HT-29 (cell line): ENCODE results near the gene PKLR. TPM values are rescaled to one million over a fixed set of nuclear protein-coding genes. Genes with fewer than 3 reads are reported as not detected.
"Not testable (repeated sequence)": the region's sequence is repeated elsewhere in the genome, so short reads cannot be mapped to it uniquely, and the experiment has no call there.

Source experiments
- DNase-seq: peaks from one replicate; pipeline ENCODE4 v3.0.0-alpha.2; 2015; ENCODE audit warnings: low spot score
- total RNA-seq: library from RNA; depleted of rRNA; stranded (reverse); fragments of >200 nt; shearing (Covaris generic); gene quantifications from 2 replicates; pipeline ENCODE4 v1.2.3, GENCODE V29; 2014

PKLR gene
- total RNA-seq, 1 experiment from 2014 or later, result 0.28 TPM

- DNase-seq, result peak; percentile 77
Observed at GRCh38 chr1:155255243-155256007, 45.8 kb downstream of the PKLR start, which contains the start of gene ENTREP3. TSS of gene ENTREP3 (minus strand) at chr1:155255483. CDS start at chr1:155254877, 606 bp downstream.

GRCh38 chr1:155254714-155255242 lies 46.5 kb downstream of the PKLR start:
- DNase-seq, result no peak

- DNase-seq, result no peak
Observed at GRCh38 chr1:155254228-155254713, 47.0 kb downstream of the PKLR start.

- no peak for DNase-seq
Observed at GRCh38 chr1:155253797-155254196, 47.4 kb downstream of the PKLR start.

- DNase-seq, result no peak
Observed at GRCh38 chr1:155253208-155253607, 48.0 kb downstream of the PKLR start.

GRCh38 chr1:155251566-155251965 lies 49.7 kb downstream of the PKLR start:
- DNase-seq, result no peak

GRCh38 chr1:155250633-155251449 lies 50.4 kb downstream of the PKLR start:
- DNase-seq, result peak; percentile 96

- DNase-seq, result no peak
Observed at GRCh38 chr1:155250246-155250632, 51.0 kb downstream of the PKLR start.

- DNase-seq, result no peak
Observed at GRCh38 chr1:155247667-155248553, 53.3 kb downstream of the PKLR start.

- DNase-seq, result not testable (repeated sequence)
Observed at GRCh38 chr1:155246796-155247195, 54.4 kb downstream of the PKLR start.

GRCh38 chr1:155245163-155245524 lies 56.1 kb downstream of the PKLR start:
- DNase-seq, result no peak

GRCh38 chr1:155244368-155245162 lies 56.7 kb downstream of the PKLR start:
- peak; percentile 92 for DNase-seq

- no peak for DNase-seq
Observed at GRCh38 chr1:155242805-155243358, 58.4 kb downstream of the PKLR start.

- DNase-seq, result no peak
Observed at GRCh38 chr1:155241841-155242264, 59.4 kb downstream of the PKLR start.

GRCh38 chr1:155241069-155241679 lies 60.1 kb downstream of the PKLR start:
- DNase-seq, result peak; percentile 82
